Stomach (tissue), 4 donors: ENCODE measurements around the gene COL25A1.

ENCODE experiments used
- POLR2A ChIP-seq, 4 donors: fragments of 450-650 bp; IDR thresholded peaks; one replicate each; pipeline ENCODE4 v1.6.1; 2016; ENCODE audit warnings: antibody characterized with exemption in 4 of 4, control low read depth in 2 of 4, mild to moderate bottlenecking in 1 of 4, moderate library complexity in 1 of 4
- POLR2AphosphoS5 ChIP-seq, 3 donors: sonication (generic); formaldehyde crosslinking; IDR thresholded peaks; one replicate each; pipeline ENCODE4 v1.6.1; 2016; ENCODE audit warnings: antibody characterized with exemption in 3 of 3
- TF ChIP-seq, protein P1 (sequence below), 7 experiments: fragments of 450-650 bp in 4 of 7; fragments of 200-600 bp in 3 of 7; sonication (generic) in 3 of 7; IDR thresholded peaks; one replicate each; pipeline ENCODE4 v1.5.1; 2016 to 2019; ENCODE audit warnings: antibody characterized with exemption in 7 of 7, control low read depth in 2 of 7, mild to moderate bottlenecking in 1 of 7

DNA sequence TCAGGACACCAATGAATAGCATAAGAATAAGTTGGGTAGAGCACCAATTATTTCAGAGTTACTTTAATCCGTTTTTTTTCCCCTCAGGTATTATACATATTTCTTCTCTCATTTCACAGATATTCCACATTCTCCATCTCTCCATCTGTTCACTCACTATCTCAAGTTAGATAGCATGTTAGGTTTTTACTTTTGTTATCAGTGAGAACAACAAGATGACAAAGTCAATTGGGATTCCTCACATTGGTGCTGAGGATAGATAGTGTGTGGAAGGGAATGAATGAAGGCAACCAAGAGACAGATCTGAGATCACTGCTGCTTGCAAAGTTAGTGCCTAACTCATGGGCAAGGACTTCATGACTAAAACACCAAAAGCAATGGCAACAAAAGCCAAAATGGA, 427.7 kb downstream of the COL25A1 start:
- no peak for TF ChIP-seq POLR2A (IDR thresholded peaks at IDR 0.05)
- TF ChIP-seq, protein P1, sequence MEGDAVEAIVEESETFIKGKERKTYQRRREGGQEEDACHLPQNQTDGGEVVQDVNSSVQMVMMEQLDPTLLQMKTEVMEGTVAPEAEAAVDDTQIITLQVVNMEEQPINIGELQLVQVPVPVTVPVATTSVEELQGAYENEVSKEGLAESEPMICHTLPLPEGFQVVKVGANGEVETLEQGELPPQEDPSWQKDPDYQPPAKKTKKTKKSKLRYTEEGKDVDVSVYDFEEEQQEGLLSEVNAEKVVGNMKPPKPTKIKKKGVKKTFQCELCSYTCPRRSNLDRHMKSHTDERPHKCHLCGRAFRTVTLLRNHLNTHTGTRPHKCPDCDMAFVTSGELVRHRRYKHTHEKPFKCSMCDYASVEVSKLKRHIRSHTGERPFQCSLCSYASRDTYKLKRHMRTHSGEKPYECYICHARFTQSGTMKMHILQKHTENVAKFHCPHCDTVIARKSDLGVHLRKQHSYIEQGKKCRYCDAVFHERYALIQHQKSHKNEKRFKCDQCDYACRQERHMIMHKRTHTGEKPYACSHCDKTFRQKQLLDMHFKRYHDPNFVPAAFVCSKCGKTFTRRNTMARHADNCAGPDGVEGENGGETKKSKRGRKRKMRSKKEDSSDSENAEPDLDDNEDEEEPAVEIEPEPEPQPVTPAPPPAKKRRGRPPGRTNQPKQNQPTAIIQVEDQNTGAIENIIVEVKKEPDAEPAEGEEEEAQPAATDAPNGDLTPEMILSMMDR (IDR thresholded peaks at IDR 0.05) = no peak
- no peak for TF ChIP-seq POLR2AphosphoS5 (IDR thresholded peaks at IDR 0.05)
